ENCODE measurements around the gene CCM2L.

The CCM2L gene

DNA sequence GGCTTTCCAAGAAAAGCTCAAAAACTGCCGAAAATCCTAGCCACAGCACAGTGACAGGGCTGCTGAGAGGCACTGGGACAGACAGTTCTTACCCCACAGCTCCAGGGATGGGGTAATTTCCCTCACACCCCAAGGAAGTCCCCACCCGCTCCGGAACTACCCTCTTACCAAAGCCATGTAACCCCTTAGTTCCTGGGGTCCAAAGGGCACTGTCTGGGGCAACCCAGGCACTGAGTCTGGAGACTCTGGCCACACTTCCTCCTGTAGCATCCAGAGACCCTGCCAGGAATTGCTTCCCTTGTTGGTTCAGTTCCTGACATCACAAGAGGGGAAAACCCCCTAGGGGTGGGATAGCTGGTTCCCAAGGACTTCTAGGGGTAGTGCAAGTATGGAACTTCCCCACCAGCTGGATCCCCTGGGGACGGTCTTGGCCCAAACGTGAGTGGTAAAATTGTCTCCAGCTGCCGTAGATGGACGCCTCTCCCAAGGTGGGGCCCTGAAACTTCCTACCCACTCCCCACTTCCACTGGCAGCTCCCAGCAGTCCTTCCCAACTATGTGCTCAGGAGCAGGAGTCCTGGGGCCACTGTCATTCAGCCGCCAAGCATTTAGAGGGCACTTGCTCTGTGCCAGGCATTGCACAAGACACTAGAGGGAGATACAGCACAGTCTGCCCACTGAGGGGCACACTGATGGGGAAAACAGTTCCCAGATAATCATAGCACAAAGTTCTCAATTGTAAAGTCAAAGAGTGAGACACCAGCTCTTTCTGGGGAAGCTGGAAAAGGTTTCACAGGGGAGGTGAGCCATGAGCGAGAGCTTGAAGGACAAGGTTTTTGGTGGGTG is 24.6 kb downstream of the CCM2L start:
- DNase-seq (ENCODE audit: low read depth): no peak
- no peak overlapping the region for H3K4me3 ChIP-seq (ENCODE audit: low read depth, low read length)

DNA sequence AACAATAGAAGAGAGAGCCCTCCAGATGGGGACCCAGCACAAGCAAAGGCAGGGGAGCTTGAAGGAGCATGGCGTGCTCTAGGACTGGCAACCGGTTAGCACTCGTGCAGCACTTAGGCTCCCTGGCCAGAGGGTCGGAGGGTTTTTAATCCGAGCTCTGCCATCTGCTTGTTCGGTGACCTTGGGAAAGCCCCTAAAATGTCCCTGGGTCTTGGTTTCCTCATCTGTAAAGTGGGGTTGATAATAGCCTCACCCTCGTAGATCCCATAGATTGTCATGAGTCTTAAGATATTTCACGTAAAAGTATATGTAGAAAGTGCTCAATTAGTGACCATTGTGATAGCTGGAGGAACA is 25.2 kb downstream of the CCM2L start:
- no peak overlapping the region for H3K4me3 ChIP-seq (ENCODE audit: low read depth, low read length)
- TF ChIP-seq, protein P1, sequence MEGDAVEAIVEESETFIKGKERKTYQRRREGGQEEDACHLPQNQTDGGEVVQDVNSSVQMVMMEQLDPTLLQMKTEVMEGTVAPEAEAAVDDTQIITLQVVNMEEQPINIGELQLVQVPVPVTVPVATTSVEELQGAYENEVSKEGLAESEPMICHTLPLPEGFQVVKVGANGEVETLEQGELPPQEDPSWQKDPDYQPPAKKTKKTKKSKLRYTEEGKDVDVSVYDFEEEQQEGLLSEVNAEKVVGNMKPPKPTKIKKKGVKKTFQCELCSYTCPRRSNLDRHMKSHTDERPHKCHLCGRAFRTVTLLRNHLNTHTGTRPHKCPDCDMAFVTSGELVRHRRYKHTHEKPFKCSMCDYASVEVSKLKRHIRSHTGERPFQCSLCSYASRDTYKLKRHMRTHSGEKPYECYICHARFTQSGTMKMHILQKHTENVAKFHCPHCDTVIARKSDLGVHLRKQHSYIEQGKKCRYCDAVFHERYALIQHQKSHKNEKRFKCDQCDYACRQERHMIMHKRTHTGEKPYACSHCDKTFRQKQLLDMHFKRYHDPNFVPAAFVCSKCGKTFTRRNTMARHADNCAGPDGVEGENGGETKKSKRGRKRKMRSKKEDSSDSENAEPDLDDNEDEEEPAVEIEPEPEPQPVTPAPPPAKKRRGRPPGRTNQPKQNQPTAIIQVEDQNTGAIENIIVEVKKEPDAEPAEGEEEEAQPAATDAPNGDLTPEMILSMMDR (IDR thresholded peaks at IDR 0.05; ENCODE audit: control insufficient read depth, extremely low read depth, insufficient read depth): no peak
- DNase-seq (ENCODE audit: low read depth): no peak

More for the DNA sequence above, 24.6 kb downstream of the CCM2L start:
- TF ChIP-seq, protein P1 (IDR thresholded peaks at IDR 0.05; ENCODE audit: control insufficient read depth, extremely low read depth, insufficient read depth): no peak

DNA sequence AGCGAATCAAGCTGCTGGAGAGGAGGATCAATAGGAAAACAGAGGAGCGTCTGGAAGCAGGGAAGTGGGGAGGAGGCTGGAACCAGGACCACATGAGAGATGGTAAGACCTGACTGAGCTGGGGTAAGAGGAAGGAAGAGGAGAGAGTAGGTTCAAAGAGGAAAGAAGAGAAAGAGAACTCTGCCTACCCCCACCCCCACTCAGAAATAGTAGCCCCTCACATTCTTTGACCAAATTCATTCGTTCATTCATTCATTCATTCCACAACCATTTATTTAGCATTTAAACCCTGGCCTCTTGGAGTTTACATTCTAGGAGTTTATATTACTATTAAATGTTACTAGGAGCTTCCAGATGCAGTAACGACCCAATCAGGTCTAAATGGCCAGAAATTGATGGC is 26.0 kb downstream of the CCM2L start:
- TF ChIP-seq, protein P1 (IDR thresholded peaks at IDR 0.05; ENCODE audit: control insufficient read depth, extremely low read depth, insufficient read depth): no peak
- H3K4me3 ChIP-seq (ENCODE audit: low read depth, low read length): no peak overlapping the region
- DNase-seq (ENCODE audit: low read depth): no peak

DNA sequence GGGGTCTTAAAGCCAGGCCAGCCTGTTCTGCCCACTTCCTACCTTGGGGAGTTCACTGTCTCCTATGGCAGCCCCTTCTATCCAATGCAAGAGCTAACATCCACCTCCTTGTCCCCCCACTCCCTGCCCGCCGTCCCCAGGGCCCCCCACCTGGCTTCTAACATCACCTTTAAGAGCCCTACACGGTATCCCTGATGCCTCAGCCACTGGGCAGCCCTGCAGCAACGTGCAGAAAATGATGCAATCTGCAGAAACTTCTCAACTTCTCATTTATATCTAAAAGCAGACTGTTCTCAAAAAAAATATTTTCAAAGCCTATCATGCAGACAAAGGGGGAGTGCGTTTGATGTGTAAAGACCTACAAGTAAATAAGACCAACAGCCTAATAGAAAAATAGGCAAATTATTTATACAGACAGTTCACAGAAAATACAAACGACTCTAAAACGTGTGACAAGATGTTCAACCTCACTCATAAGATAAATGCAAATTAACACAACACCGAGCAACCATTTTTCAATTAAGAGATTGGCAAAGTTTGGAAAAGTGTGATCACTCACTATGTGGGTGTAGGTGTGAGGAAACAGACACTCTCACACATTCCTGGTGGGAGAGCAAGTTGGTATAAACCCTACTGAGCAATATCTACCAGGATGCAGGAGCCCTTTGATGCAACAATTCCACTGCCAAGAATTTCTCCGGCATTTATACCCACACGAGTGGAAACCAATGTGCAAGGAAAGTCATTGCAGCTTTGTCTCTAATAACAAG is 26.7 kb downstream of the CCM2L start:
- TF ChIP-seq, protein P1 (IDR thresholded peaks at IDR 0.05; ENCODE audit: control insufficient read depth, extremely low read depth, insufficient read depth): no peak
- DNase-seq (ENCODE audit: low read depth): no peak
- H3K4me3 ChIP-seq (ENCODE audit: low read depth, low read length): no peak overlapping the region

DNA sequence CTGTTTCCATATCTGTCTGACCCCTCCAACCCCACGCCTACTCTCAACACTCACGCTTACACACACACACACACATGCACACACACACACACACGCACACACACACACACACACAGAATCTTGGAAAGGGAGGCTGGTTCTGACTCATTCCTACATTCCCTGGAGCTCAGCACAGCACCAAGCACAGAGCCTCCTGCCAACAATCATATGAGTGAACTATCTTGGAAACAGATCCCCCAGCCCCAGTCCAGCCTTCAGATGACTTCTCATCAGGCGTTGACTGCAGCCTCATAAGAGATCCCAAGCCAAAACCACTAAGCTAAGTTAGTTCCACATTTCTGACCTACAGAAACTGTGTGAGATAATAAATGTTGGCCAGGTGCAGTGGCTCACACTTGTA is 27.7 kb downstream of the CCM2L start:
- no peak overlapping the region for H3K4me3 ChIP-seq (ENCODE audit: low read depth, low read length)
- DNase-seq (ENCODE audit: low read depth): no peak
- TF ChIP-seq, protein P1 (IDR thresholded peaks at IDR 0.05; ENCODE audit: control insufficient read depth, extremely low read depth, insufficient read depth): no peak

DNA sequence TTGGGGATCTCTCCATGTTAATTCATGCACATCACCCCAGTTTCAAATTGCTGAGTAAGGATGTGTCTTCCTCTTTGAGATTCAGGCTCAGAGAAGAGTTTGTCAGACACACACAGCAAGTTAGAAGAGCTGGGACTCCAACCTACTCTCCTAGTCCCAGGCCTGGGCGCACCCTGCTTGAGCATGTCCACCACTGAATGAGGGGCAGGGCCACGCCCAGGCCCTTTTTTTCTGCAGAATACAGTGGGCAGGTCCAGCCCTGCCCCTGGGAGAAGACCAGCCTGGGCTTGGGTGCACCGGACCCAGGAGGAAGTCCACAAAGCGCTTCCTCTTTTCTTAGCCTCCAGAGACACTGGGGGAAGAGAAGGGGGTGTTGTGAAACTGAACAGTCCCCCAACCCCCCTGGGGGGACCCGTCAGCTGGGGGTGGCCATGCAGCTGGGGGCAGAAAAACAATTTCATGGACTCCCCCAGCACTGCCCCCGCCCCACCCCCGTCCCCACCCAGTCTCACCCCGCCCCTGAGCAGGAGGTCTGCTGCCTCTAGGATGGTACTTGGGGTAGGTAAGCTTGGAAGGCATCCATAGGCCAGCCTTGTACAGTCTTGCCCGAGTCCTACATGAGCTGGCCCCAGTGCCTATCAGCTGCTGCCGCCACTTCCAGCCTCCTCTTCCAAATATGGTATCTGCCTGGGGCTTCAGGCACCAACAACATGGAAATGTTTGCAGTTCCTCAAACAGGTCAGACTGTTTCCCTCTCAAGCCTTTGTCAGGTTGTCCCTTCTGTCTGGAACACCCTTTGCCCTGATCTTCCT is 30.1 kb downstream of the CCM2L start:
- DNase-seq (ENCODE audit: low read depth): peak; percentile 10
- TF ChIP-seq, protein P1 (IDR thresholded peaks at IDR 0.05; ENCODE audit: control insufficient read depth, extremely low read depth, insufficient read depth): no peak
- H3K4me3 ChIP-seq (ENCODE audit: low read depth, low read length): no peak overlapping the region
